HepG2 (cell line): ENCODE data around the gene PSD. TPM values are rescaled to one million over a fixed set of nuclear protein-coding genes. Genes with fewer than 3 reads are reported as not detected.

Source experiments
- ARNTL ChIP-seq: sonication (generic); formaldehyde crosslinking; IDR thresholded peaks from 2 replicates; pipeline ENCODE4 v1.4.0; 2020; ENCODE audit warnings: mild to moderate bottlenecking, missing genetic modification reagents
- ATF3 ChIP-seq: sonication (generic); formaldehyde crosslinking; IDR thresholded peaks from 2 replicates; pipeline ENCODE4 v1.4.0; 2020; ENCODE audit warnings: missing genetic modification reagents
- E2F2 ChIP-seq: sonication (generic); formaldehyde crosslinking; IDR thresholded peaks from 2 replicates; pipeline ENCODE4 v1.4.0; 2020; ENCODE audit warnings: missing genetic modification reagents, borderline replicate concordance
- ETV6 ChIP-seq: sonication (generic); formaldehyde crosslinking; conservative IDR thresholded peaks from 2 replicates; pipeline ENCODE4 v1.4.0; 2020; ENCODE audit warnings: missing genetic modification reagents
- GPN1 ChIP-seq: sonication (generic); formaldehyde crosslinking; IDR thresholded peaks from 2 replicates; pipeline ENCODE4 v1.5.1; 2020; ENCODE audit warnings: missing genetic modification reagents, borderline replicate concordance
- HDAC1 ChIP-seq: sonication (generic); formaldehyde crosslinking; IDR thresholded peaks from 2 replicates; pipeline ENCODE4 v1.5.1; 2020; ENCODE audit warnings: mild to moderate bottlenecking, missing genetic modification reagents
- HHEX ChIP-seq: IDR thresholded peaks from 2 replicates; pipeline ENCODE4 v1.6.1; 2016; ENCODE audit warnings: control low read depth
- HNRNPK ChIP-seq: fragments of 200-400 bp; formaldehyde crosslinking; IDR thresholded peaks from 2 replicates; pipeline ENCODE4 v1.6.1; 2018; ENCODE audit warnings: low read length, low read depth, moderate library complexity, mild to moderate bottlenecking; ENCODE audit not compliant: poor library complexity, severe bottlenecking
- HNRNPL ChIP-seq: fragments of 200-400 bp; formaldehyde crosslinking; IDR thresholded peaks from 2 replicates; pipeline ENCODE4 v1.6.1; 2017; ENCODE audit warnings: mild to moderate bottlenecking, low read depth, low read length
- IKZF1 ChIP-seq: fragments of 450-650 bp; IDR thresholded peaks from 2 replicates; pipeline ENCODE4 v1.7.1; 2016
- KAT2B ChIP-seq: fragments of 150-350 bp; IDR thresholded peaks from 2 replicates; pipeline ENCODE4 v1.6.1; 2014; ENCODE audit warnings: low read depth, low read length, borderline replicate concordance
- KLF13 ChIP-seq: sonication (generic); formaldehyde crosslinking; IDR thresholded peaks from 2 replicates; pipeline ENCODE4 v1.4.0; 2020; ENCODE audit warnings: mild to moderate bottlenecking, missing genetic modification reagents
- MAFG ChIP-seq: sonication (generic); formaldehyde crosslinking; IDR thresholded peaks from 2 replicates; pipeline ENCODE4 v1.5.1; 2020; ENCODE audit warnings: mild to moderate bottlenecking, missing genetic modification reagents
- NFIB ChIP-seq: sonication (generic); formaldehyde crosslinking; IDR thresholded peaks from 2 replicates; pipeline ENCODE4 v1.9.0; 2021; ENCODE audit warnings: missing genetic modification reagents, mild to moderate bottlenecking, borderline replicate concordance
- NONO ChIP-seq, 2 experiments: fragments of 450-650 bp in 1 of 2; sonication (generic) in 1 of 2; formaldehyde crosslinking in 1 of 2; IDR thresholded peaks in 1 of 2; conservative IDR thresholded peaks in 1 of 2; 2 replicates each; pipeline versions ENCODE4 v1.6.1 to v1.8.0; 2017 to 2022; ENCODE audit warnings: mild to moderate bottlenecking in 1 of 2, missing genetic modification reagents in 1 of 2, moderate library complexity in 1 of 2
- PRMT3 ChIP-seq: sonication (generic); formaldehyde crosslinking; IDR thresholded peaks from 2 replicates; pipeline ENCODE4 v1.8.1; 2022; ENCODE audit warnings: low read depth, mild to moderate bottlenecking, moderate library complexity, missing genetic modification reagents, borderline replicate concordance
- RBFOX2 ChIP-seq: fragments of 200-400 bp; formaldehyde crosslinking; IDR thresholded peaks from 2 replicates; pipeline ENCODE4 v1.6.1; 2017; ENCODE audit warnings: low read depth, mild to moderate bottlenecking, low read length
- RCOR2 ChIP-seq: IDR thresholded peaks from 2 replicates; pipeline ENCODE4 v1.6.1; 2016; ENCODE audit warnings: missing biosample characterization, missing genetic modification reagents
- SNAI1 ChIP-seq: sonication (generic); formaldehyde crosslinking; IDR thresholded peaks from 2 replicates; pipeline ENCODE4 v1.5.0; 2020; ENCODE audit warnings: mild to moderate bottlenecking, missing genetic modification reagents, borderline replicate concordance
- ZBTB38 ChIP-seq: sonication (generic); formaldehyde crosslinking; IDR thresholded peaks from 2 replicates; pipeline ENCODE4 v1.5.1; 2020; ENCODE audit warnings: mild to moderate bottlenecking, missing genetic modification reagents
- ZMYM4 ChIP-seq: sonication (generic); formaldehyde crosslinking; IDR thresholded peaks from 2 replicates; pipeline ENCODE4 v1.8.1; 2023; ENCODE audit warnings: mild to moderate bottlenecking, missing genetic modification reagents
- ZNF24 ChIP-seq: fragments of 450-650 bp; IDR thresholded peaks from 2 replicates; pipeline ENCODE4 v1.6.1; 2017; ENCODE audit warnings: antibody characterized with exemption, mild to moderate bottlenecking
- ZNF253 ChIP-seq: sonication (generic); formaldehyde crosslinking; IDR thresholded peaks from 2 replicates; pipeline ENCODE4 v1.8.0; 2022; ENCODE audit warnings: mild to moderate bottlenecking, missing genetic modification reagents, borderline replicate concordance
- ZNF263 ChIP-seq: sonication (generic); formaldehyde crosslinking; IDR thresholded peaks from 2 replicates; pipeline ENCODE4 v1.4.0; 2020; ENCODE audit warnings: missing genetic modification reagents
- ZNF282 ChIP-seq: fragments of 450-650 bp; IDR thresholded peaks from 2 replicates; pipeline ENCODE4 v1.6.1; 2018; ENCODE audit not compliant: partially characterized antibody
- ZNF556 ChIP-seq: sonication (generic); formaldehyde crosslinking; IDR thresholded peaks from 2 replicates; pipeline ENCODE4 v1.4.0; 2020; ENCODE audit warnings: mild to moderate bottlenecking, missing genetic modification reagents, borderline replicate concordance
- ZNF7 ChIP-seq: IDR thresholded peaks from 2 replicates; pipeline ENCODE4 v1.6.1; 2016; ENCODE audit warnings: missing biosample characterization, missing genetic modification reagents
- ZNF703 ChIP-seq: sonication (generic); formaldehyde crosslinking; IDR thresholded peaks from 2 replicates; pipeline ENCODE4 v1.5.1; 2020; ENCODE audit warnings: missing genetic modification reagents, mild to moderate bottlenecking, moderate library complexity, borderline replicate concordance
- ZNF761 ChIP-seq: sonication (generic); formaldehyde crosslinking; conservative IDR thresholded peaks from 2 replicates; pipeline ENCODE4 v1.4.0; 2020; ENCODE audit warnings: mild to moderate bottlenecking, missing genetic modification reagents
- ZSCAN29 ChIP-seq: sonication (generic); formaldehyde crosslinking; conservative IDR thresholded peaks from 2 replicates; pipeline ENCODE4 v1.4.0; 2020; ENCODE audit warnings: mild to moderate bottlenecking, missing genetic modification reagents
- polyA plus RNA-seq, 8 experiments: library from polyadenylated mRNA; depleted of rRNA in 3 of 8; stranded (reverse) in 7 of 8; unstranded in 1 of 8; fragments of >200 nt; fragmentation: Illumina TruSeq in 4 of 8; extraction: Trizol in 4 of 8; gene quantifications; 2 replicates each; pipeline versions ENCODE4 v1.2.1 to v1.2.3, GENCODE V29; 2011 to 2016; ENCODE audit warnings: low read depth in 4 of 8, missing spikeins in 1 of 8, mixed read lengths in 1 of 8; ENCODE audit not compliant: insufficient read depth in 1 of 8
- total RNA-seq, 5 experiments: library from RNA; depleted of rRNA; stranded (reverse); fragments of >200 nt; fragmentation: Illumina TruSeq; extraction: Trizol; gene quantifications; 2 replicates each; pipeline ENCODE4 v1.2.3, GENCODE V29; 2016; ENCODE audit warnings: low read depth in 1 of 5
- TF ChIP-seq, protein P1 (sequence below): sonication (generic); formaldehyde crosslinking; IDR thresholded peaks from 2 replicates; pipeline ENCODE4 v1.8.0; 2022; ENCODE audit warnings: mild to moderate bottlenecking, missing genetic modification reagents, moderate library complexity

Gene PSD
- total and polyA plus RNA-seq, 2 of the 13 experiments (the other 11 are each of a cell fraction or from before 2014, with no cell fraction given) = 0.35 to 0.58 TPM

- TF ChIP-seq MAFG (CRISPR knock-in tag) (no peak), ETV6 (peak; percentile 83), GPN1 (CRISPR knock-in tag) (no peak; the same call in 1 of the 2 replicates), HHEX (CRISPR knock-in tag) (no peak), HNRNPK (no peak), PRMT3 (CRISPR knock-in tag) (peak; percentile 91), ZBTB38 (CRISPR knock-in tag) (peak; percentile 75; the same call in 1 of the 2 replicates), IKZF1 (no peak), HNRNPL (0 out of 2 replicates have a peak, but pooled peaks have one; percentile 36), ZNF253 (CRISPR knock-in tag) (no peak), ZNF263 (peak; percentile 81), SNAI1 (CRISPR knock-in tag) (no peak), ARNTL (CRISPR knock-in tag) (peak; percentile 79), ZNF761 (CRISPR knock-in tag) (0 out of 2 replicates have a peak, but pooled peaks have one; percentile 52), ZNF7 (CRISPR knock-in tag) (no peak), ZNF24 (no peak), ZNF703 (CRISPR knock-in tag) (no peak), ATF3 (CRISPR knock-in tag) (peak; percentile 56), RBFOX2 (peak; percentile 65), HDAC1 (CRISPR knock-in tag) (peak; percentile 94), ZSCAN29 (CRISPR knock-in tag) (0 out of 2 replicates have a peak, but pooled peaks have one; percentile 49), ZNF556 (CRISPR knock-in tag) (peak; percentile 95), KAT2B (no peak), ZNF282 (no peak), KLF13 (CRISPR knock-in tag) (0 out of 2 replicates have a peak, but pooled peaks have one; percentile 62), E2F2 (peak; percentile 64; the same call in 1 of the 2 replicates), NFIB (CRISPR knock-in tag) (no peak), NONO (IDR thresholded peaks at IDR 0.05) (no peak), NONO (CRISPR knock-in tag; conservative IDR thresholded peaks at IDR 0.05) (peak; percentile 91), ZMYM4 (CRISPR knock-in tag) (peak; percentile 79), RCOR2 (CRISPR knock-in tag) (0 out of 2 replicates have a peak, but pooled peaks have one; percentile 20)
- TF ChIP-seq, protein P1, sequence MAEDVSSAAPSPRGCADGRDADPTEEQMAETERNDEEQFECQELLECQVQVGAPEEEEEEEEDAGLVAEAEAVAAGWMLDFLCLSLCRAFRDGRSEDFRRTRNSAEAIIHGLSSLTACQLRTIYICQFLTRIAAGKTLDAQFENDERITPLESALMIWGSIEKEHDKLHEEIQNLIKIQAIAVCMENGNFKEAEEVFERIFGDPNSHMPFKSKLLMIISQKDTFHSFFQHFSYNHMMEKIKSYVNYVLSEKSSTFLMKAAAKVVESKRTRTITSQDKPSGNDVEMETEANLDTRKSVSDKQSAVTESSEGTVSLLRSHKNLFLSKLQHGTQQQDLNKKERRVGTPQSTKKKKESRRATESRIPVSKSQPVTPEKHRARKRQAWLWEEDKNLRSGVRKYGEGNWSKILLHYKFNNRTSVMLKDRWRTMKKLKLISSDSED (CRISPR knock-in tag) = no peak
Observed at GRCh38 chr10:102422545-102423129, 4.1 kb upstream of the PSD start (continued).
